T-helper 1 cell treated with Interleukin-12 subunit alpha and Interleukin-12 subunit beta and Interleukin-4 antibody, amounts not matched to agents 30 ng/mL and 1 ng/mL, for 36 hours (primary cell): ENCODE results near the gene AKAP13. TPM values are rescaled to one million over a fixed set of nuclear protein-coding genes. Genes with fewer than 3 reads are reported as not detected.
"Not testable (repeated sequence)": the region's sequence is repeated elsewhere in the genome, so short reads cannot be mapped to it uniquely, and the experiment has no call there.

Experiments
- intact Hi-C: fragments of 100-400 bp; cut with micrococcal nuclease; formaldehyde crosslinking; loops from one replicate; pipeline ENCODE4 v1.15.1; 2024
- total RNA-seq: library from RNA; stranded (reverse); gene quantifications from 2 replicates; pipeline ENCODE4 v1.2.3, GENCODE V29; 2022

Gene AKAP13, protein sequence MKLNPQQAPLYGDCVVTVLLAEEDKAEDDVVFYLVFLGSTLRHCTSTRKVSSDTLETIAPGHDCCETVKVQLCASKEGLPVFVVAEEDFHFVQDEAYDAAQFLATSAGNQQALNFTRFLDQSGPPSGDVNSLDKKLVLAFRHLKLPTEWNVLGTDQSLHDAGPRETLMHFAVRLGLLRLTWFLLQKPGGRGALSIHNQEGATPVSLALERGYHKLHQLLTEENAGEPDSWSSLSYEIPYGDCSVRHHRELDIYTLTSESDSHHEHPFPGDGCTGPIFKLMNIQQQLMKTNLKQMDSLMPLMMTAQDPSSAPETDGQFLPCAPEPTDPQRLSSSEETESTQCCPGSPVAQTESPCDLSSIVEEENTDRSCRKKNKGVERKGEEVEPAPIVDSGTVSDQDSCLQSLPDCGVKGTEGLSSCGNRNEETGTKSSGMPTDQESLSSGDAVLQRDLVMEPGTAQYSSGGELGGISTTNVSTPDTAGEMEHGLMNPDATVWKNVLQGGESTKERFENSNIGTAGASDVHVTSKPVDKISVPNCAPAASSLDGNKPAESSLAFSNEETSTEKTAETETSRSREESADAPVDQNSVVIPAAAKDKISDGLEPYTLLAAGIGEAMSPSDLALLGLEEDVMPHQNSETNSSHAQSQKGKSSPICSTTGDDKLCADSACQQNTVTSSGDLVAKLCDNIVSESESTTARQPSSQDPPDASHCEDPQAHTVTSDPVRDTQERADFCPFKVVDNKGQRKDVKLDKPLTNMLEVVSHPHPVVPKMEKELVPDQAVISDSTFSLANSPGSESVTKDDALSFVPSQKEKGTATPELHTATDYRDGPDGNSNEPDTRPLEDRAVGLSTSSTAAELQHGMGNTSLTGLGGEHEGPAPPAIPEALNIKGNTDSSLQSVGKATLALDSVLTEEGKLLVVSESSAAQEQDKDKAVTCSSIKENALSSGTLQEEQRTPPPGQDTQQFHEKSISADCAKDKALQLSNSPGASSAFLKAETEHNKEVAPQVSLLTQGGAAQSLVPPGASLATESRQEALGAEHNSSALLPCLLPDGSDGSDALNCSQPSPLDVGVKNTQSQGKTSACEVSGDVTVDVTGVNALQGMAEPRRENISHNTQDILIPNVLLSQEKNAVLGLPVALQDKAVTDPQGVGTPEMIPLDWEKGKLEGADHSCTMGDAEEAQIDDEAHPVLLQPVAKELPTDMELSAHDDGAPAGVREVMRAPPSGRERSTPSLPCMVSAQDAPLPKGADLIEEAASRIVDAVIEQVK (N-terminal part only)
- 184 and 186 TPM in 2 replicates for total RNA-seq

DNA sequence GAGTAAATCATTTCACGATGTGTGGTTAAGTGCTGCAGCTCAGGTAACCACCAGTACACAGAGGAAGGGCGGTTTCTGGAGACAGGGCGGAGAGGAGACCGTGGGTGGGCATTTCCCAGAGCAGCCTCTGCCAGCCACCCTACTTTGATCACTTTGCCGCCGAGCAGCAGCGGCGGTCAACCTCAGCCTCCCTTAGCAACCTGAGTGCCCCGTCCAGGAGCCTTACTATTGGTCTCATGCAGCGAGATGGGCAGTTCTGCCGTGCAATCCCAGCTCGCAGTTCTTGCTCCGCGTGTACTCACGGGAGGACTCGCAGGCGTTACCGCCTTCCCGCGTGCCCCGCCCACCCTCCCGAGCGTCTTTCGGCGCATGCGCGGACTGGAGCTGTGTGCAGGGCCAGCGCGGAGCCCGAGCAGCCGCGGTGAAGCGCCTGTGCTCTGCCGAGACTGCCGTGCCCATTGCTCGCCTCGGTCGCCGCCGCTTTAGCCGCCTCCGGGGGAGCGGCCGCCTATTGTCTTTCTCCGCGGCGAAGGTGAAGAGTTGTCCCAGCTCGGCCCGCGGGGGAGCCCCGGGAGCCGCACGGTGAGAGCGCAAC is at the start of gene AKAP13:
Gene AKAP13 (plus strand): TSS at position 387 of the 595 bp plus-strand sequence. CDS start 105,118 bp downstream, outside the sequence.
- intact Hi-C loops: loop anchor here (1.0 kb wide), 7 partner anchors 22 to 323 kb away; no protein-coding TSS in a partner anchor

DNA sequence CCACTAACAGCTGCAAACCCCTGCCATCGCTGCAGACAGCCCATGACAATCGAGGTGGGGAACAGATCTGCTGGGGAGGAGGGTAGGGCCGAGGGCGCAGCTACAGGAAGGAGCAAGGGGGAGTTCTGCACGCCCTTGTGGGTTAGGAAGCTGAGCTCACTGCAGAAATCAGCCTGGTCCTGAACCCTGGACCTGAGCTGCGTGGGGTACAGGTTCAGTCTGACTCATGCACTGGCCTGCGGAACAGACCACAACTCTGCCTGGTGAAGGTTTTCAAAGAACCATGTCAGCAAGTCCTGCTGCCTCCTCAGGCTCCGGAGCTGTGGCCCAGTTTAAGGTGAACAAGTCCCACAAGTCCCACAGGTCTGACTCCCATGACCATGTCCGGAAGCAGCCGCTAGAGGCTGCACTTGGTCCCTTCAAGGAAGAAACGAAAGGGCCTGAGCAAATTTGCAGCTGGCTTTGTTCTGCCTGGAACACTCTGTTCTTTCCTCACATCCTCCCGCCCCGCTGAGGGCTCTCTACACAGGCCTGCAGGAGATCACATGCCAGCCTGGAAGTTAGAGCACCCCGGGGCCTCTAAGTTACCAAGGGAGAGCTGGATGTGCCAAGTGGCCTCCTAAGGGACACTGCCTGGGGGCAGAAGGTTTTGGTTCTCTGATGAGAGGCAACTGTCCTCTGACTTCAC is 49.4 kb upstream of the AKAP13 start:
- intact Hi-C loops: loop anchor here (1.0 to 5.0 kb wide), 9 partner anchors 28 to 372 kb away; partner anchors contain the start of gene AKAP13

DNA sequence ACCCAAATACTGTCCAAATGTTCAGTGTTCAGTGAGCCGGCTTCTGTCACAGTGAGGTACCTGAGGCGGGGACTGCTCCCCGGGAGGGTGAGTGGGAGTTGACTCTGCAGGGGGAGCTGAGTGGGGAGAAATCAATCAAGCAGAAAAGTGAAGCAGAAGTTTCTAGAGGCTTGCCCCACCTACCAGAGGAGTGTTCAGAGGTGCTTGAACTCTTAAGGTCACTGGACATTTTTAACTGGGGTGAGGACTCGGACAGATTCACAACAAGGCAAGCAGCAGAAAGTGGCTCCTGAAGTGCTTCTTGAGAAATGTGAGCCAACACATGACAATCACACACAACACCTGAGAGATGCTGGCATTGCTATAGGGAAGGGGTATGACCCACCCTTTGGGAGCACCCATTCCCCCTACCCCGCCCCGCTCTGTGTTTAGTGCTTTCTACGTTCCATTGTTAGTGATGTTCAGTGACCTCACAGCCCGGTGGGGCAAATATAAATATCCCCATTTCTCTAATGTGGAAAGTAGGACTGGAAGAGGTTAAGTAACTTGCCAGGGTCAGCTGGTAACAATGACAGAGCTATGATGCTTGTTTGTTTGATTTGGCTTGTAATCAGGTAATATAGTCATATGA is 48.6 kb upstream of the AKAP13 start:
- intact Hi-C loops: loop anchor here (1.0 to 5.0 kb wide), 8 partner anchors 27 to 371 kb away; no protein-coding TSS in a partner anchor

DNA sequence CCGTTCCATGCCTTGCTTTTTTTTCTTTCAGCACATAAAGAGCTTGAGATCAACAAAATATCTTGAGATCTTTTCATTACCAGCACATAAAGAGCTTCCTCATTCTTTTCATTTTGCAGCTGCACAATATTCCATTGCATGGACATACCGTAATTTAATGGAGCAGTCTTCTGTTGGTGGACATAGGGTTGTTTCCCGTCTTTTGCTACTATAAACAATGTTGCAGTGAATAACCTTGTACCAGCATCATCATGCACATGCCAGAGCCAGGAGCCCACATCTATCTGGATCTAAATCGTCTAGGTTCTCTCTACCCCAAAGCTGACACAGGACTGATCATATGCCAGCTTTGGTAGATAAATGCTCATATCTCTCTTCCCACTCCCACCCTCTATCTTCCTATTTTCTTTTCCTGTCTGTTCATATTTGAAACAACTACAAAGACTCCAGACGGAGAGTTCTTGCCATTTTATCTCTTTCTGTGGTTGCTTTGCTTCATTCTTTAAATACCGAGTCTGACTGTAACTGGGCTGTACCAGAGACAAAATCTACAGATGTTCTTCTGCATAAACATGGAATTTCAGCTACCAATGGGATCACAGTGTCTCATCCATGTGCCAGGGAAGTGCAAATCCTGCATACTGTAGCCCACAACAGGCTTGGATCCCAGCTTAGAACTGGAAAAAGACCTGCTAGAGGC is 47.1 kb upstream of the AKAP13 start:
- intact Hi-C loops: loop anchor here (5.0 kb wide), 1 partner anchor 154 kb away; no protein-coding TSS in a partner anchor

DNA sequence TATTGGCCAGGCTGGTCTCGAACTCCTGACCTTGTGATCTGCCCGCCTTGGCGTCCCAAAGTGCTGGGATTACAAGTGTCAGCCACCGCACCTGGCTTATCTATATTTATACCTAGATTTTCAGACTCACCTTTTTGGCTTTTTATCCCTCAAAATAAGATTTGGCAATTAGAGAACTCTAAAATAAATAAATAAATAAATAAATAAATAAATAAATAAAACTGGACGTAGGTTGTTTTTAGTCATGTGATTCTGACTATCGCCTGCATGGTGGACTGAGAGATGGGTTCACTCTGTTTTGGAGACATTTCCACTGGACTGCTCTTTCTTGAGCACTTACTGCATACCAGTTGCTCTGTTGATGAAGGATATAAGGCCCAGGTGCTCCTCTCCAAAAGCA is 46.2 kb upstream of the AKAP13 start:
- intact Hi-C loops: loop anchor here (5.0 kb wide), 1 partner anchor 153 kb away; no protein-coding TSS in a partner anchor

DNA sequence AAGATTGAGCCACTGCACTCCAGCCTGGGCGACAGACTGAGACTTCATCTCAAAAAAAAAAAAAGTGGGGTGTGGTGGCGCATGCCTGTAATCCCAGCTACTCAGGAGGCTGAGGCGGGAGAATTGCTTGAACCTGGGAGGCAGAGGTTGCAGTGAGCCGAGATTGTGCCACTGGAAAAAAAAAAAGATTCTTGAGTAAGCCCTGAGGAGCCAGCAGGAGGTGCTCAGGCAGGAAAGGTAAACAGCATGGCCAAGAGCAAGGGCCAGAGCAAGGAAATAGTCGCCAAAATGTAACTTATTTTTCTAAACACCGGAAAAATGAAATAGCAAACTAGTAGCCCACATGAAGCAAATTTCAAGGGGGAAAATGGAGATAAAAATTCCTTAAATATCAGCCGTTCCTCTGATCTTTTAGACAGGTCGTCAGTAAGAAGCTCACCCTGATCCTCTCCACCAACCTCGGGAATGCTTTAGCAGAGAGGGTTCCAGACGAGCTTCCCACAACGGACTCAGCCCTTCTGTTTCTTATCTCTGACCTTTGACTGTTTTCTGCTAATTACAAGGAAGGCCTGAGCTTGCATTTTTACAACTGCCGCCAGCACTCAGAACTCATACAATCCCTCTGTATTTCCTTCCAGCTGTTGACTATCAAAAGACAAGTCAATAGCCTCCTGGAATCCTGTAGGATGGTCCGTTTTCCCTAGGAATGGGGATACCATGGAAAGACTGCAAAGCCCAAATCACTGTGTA is 45.0 kb upstream of the AKAP13 start:
- intact Hi-C loops: no loop called here

DNA sequence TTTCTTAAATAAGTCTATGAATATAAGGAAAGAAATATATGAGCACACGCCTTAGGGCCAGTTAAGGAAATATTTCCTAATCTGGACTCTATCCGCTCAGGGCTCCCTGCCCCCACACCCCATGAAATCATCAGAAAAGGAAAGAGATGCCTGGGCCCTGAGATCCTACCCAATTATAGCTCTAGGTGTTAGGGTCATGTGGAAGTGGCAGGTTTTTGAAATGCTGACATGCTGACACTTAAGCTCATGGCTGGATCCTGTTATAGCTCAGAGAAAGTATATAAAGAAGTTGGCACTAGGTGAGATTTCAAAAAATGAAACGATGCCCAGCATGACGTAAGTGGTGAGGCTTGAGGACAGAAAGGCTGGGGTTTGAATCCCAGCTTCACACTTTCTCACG is 43.5 kb upstream of the AKAP13 start:
- intact Hi-C loops: no loop called here

DNA sequence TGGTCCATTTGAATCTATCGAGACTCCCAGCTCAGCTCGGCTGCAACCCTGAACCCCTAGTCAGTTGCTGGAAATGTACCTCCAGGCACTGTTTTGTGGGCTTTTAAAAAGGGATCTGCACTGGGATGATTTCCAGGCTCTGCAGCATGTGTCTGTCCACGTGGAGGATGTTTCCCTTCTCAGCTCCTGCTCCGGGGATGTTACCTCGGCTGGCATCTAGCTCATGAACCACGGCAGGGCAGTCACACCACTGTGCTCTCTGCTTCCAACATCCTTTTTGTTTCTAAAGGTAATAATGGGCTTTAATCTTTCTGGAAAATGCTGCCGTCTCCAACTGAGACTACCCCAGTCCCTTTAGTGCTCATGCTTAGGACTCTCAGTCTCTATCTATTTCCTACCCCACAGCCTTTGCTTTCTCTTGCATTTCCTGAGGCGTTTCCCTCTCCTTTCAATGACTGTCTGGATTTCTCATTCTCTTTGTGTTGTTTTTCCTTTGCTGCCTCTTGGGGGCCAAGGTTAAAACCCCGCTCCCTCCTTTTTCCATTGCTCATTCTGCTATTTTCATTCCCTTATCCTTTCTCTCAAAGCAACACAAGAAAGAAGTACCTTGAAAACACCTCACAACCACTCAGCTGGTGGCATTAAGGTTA is 42.9 kb upstream of the AKAP13 start:
- intact Hi-C loops: no loop called here

DNA sequence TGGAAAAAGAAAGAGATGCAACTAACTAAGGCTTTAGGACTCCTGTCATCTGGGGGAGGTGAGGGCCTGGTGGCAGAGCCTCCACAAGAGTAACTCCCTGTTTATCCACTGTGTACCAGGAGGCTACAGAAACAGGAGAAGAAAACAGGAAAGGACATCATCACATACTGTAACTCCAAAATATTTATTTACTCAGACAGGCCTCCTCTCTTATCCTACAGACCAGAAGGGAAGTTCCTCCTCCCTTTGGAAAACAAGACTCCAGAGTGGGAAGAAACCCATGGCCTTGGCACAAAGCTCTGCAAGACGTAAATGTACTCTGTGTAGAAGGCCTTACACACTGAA is 40.1 kb upstream of the AKAP13 start:
- intact Hi-C loops: no loop called here

DNA sequence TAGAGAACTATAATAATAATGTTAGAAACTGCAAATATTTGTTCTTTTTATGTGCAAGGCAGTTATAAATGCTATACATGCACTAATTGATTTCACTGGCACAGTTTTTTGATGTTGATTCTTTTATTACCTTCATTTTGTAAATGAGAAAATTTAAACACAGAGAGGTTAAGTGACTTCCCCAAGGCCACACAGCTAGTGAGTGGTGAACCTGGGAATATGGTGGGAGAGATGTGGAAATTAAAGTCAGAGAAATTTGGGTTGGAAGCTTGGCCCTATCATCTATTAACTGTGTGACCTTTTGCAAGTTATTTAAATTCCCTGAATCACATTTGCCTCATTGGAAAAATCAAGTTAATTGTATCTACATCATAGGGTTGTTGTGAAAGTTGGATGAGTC is 39.6 kb upstream of the AKAP13 start:
- intact Hi-C loops: no loop called here

DNA sequence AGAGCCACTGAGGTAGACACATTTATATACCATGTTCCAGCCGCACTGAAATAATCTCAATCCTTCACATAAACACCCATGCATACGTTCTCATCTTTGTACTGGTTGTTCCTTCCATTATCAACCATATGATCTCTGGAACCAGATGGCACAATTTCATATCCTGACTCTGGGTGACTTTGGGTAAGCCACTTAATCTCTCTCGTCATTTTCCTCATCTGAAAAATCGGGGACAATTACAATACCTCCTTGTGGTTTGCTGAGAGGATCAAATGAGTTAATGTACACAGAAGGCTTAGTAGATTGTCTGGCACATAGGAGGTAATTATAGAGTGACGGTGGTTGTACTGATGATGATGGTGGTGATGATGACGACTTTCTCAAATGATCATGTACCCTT is 38.2 kb upstream of the AKAP13 start:
- intact Hi-C loops: not testable (repeated sequence)

DNA sequence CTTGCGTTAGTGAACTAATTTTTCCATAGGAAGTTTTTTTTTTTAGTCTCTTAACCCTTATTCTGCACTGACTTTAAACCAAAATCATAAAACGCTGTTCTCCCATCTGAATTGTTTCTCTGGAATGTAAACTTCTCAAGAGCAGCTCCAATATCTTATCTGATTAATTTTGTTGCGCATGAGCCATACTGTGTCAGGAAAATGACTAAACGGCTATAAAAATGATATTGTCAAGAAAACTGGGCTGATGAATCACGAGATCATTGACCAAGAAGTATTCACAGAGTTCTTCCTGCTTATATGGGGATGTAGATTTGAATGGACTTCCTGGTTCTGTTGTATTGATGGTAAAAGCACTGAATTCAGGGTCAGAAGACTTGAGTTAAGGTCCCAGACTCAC is 37.0 kb upstream of the AKAP13 start:
- intact Hi-C loops: not testable (repeated sequence)

DNA sequence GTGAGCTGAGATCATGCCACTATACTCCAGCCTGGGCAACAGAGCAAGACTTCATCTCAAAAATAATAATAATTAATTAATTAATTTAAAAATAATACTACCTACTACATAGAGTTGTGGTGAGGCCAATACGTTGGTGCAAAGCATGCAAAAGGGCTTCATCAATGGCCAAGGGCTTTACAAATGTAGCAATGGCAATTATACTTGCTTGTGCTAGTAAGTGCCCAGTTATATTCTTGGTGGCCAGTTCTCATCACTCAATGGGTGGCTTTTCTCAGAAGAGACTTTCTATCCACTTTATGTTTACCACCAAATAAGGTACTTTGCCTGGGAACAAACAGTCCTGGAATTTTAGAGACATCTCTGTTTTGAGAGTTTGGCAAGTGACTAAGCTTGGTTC is 36.2 kb upstream of the AKAP13 start:
- intact Hi-C loops: not testable (repeated sequence)

DNA sequence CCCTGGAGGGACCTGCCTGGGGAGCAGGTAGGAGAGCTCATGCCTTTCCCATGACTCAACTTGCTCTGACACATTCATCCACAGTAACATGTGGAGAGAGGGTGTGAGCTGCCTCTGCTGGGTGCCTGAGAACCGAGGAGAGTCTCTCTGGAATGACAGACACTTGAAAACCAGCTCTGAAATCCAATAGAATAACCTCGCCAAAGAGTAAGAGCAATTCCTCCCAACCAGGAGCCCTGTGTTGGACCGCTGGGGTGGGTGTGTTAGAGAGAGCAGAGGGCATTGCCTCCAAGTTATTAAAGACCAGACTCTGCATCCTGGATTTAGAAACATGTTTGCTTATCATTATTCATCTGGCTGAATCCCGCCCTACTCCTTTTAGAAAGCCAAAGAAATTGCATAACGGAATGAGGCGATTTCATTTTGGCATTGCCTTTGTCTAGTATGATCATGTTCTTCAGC is 35.7 kb upstream of the AKAP13 start:
- intact Hi-C loops: not testable (repeated sequence)

DNA sequence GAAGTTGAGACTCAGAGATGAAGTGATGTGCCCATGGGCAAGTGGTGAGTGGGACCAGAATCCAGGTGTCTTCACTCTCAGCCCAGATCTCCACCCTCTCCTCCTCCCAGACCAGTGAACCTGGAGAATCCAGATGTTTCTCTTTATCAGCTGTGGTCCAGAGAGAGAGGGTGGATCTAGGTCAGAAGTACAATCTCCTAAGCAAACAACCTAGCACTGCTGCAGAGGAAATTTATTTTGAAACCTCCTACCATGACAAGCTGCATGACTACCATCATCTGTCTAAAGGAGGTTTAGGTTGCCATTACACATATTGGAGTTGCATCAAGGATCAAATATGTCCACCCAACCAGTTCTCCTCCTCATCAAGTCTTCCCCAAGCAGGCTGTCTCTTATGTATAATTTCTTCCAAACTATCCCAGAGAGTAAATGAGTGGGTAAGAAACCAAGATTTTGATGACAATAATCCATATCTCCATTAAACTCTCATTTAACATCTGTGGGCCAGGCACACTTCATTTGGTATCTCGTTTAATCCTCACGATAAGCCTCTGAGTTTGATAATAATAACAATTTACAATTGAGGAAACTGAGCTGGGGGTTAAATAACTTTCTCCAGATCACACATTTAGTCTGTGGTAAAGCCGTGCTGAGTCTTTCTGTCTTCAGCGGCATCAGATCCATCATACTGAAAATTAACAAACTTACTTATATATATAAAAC is 35.0 kb upstream of the AKAP13 start:
- intact Hi-C loops: not testable (repeated sequence)

DNA sequence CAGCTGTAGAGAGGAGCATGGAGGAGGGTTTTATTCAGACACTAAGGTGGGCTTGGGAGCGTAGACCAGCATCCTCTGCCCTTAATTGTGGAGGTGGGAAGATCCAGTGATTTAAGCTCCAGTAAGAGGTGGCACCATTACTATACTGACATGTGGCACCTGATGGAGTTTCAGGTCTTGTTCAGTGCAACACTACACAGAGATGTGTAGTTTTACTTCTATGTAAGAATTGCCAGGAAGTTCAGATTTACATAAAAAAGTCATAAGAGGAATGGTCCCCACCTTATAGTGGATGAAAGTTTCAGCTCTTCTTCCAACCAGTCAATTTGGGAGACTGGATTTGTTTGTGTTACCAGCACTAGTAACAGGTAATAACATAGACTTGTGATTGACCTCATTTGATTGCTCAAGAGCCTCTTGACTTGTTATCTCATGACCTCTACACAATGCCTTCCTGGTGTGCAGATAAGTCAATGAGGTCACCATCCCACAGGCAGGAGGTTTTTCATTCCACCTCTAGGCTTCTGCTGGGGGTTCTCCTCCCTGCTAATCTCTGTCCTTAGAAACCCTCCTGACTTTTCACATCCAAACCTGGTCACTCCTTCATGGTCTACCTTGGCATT is 33.8 kb upstream of the AKAP13 start:
- intact Hi-C loops: not testable (repeated sequence)
